T-helper 17 cell (primary cell): ENCODE results near the gene KISS1. TPM values are rescaled to one million over a fixed set of nuclear protein-coding genes. Genes with fewer than 3 reads are reported as not detected.
A peak's percentile ranks its signal among the peaks of the same experiment; 100 is the strongest.
"Not testable (repeated sequence)": the region's sequence is repeated elsewhere in the genome, so short reads cannot be mapped to it uniquely, and the experiment has no call there.

ENCODE experiments used
- ATAC-seq: fragments of 150-1000 bp; cut with Tn5 transposase; 2 replicates; pipeline ENCODE4 v1.10.0; 2021; ENCODE audit warnings: mild to moderate bottlenecking, moderate library complexity
- DNase-seq, 3 donors: peaks; one replicate each; pipeline versions ENCODE4 v3.0.0 to v3.0.0-alpha.2; 2020 to 2021
- H3K9me3 ChIP-seq: one replicate; pipeline ENCODE4 v1.7.0; 2013; ENCODE audit warnings: low read length, mild to moderate bottlenecking; ENCODE audit not compliant: control insufficient read depth, poor library complexity, severe bottlenecking
- H3K27ac Mint-ChIP-seq: one replicate; pipeline ENCODE4 v1.8.0; 2022; ENCODE audit warnings: mild to moderate bottlenecking, moderate library complexity, mixed read lengths
- H3K27me3 Mint-ChIP-seq: one replicate; pipeline ENCODE4 v1.8.0; 2022; ENCODE audit warnings: mixed read lengths
- H3K36me3 Mint-ChIP-seq: one replicate; pipeline ENCODE4 v1.8.0; 2022; ENCODE audit warnings: low read depth, mixed read lengths
- H3K4me1 Mint-ChIP-seq: one replicate; pipeline ENCODE4 v1.8.0; 2022; ENCODE audit warnings: mild to moderate bottlenecking, mixed read lengths
- H3K4me3 Mint-ChIP-seq: one replicate; pipeline ENCODE4 v1.8.0; 2022; ENCODE audit warnings: mild to moderate bottlenecking, moderate library complexity, mixed read lengths
- total RNA-seq, 4 donors: library from RNA in 2 of 4; stranded (reverse) in 2 of 4; gene quantifications; one replicate each; pipeline ENCODE4 v1.2.3 and lab custom pipeline; 2022 to 2026

KISS1 gene, protein sequence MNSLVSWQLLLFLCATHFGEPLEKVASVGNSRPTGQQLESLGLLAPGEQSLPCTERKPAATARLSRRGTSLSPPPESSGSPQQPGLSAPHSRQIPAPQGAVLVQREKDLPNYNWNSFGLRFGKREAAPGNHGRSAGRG
- under 1 TPM in 1 of 2 donors, not detected in 1; 0.50 TPM for total RNA-seq
- total RNA-seq (lab: John Stamatoyannopoulos, UW) = 0 reads per million in 2 donors

DNA sequence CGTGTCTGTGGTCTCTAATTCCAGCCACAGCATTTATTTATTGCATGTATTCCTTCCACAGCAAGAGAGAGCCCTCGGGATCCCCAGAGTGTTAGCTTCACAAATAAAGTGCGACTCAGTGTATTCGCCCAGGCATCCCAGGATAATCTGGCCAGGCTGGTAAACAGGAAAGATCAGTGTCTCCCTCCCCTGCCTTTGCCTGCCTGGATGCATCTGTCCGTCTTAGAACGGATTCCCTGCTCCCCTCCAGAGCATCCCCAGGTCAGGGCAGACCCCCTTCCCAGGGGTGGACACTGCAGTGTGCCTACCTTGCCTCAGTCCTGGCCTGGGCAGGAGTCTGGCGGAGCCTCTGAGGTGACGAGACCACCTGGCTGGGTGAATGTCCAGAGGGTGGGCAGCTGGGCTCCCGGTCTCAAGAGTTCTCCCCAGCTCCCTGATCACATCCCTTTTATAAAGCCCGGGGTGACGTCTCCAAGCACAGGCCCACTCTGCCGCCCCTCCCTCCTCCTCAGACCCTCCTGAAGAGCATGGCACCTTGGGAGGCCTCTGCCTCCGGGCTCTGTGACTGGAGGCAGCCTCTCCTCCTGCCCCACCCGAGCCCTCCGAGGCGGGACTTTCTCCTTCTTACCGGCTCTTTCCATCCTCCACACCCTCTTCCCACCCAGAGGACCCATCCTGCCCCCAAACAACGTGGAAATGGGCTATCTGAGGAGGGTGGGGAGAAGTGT lies at the start of gene KISS1:
TSS of gene KISS1 (minus strand) at position 424 of the 728 bp plus-strand sequence. CDS start 3,615 bp downstream, outside the sequence.
- peaks cover 8% of the 10 kb centered on the region for H3K4me1 Mint-ChIP-seq
- peaks cover 49% of the 10 kb centered on the region for H3K27me3 Mint-ChIP-seq
- DNase-seq (no peak), ATAC-seq (no peak)
- H3K4me3 Mint-ChIP-seq = no peak within 1 kb of the TSS
- H3K9me3 ChIP-seq = no peaks in the 10 kb centered on the region
- H3K36me3 Mint-ChIP-seq = peaks cover 4% of the 10 kb centered on the region
- no peak within 1 kb of the TSS for H3K27ac Mint-ChIP-seq

DNA sequence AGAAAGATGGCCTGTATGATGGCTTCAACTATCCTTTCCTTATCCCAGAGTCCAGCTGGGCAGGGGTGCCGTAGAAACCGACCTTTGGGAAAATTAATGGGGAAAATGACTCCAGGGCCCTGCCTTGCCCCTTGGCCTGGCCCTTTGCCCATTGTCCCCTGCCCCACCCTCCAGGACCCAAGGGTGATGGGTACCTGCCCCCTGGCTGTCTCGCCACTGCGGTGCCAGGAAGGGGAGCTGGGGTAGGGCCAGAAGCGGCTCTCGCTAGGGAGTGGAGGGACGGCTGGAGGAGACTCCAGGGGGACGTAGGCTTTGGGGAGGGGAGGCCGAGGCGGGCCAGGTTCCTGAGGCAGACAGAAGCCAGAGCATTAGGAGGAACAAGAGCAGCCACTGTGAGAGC lies 46.6 kb upstream of the KISS1 start:
- H3K4me1 Mint-ChIP-seq = no peaks in the 10 kb centered on the region
- no peak for ATAC-seq
- H3K27ac Mint-ChIP-seq = no peak overlapping the region

DNA sequence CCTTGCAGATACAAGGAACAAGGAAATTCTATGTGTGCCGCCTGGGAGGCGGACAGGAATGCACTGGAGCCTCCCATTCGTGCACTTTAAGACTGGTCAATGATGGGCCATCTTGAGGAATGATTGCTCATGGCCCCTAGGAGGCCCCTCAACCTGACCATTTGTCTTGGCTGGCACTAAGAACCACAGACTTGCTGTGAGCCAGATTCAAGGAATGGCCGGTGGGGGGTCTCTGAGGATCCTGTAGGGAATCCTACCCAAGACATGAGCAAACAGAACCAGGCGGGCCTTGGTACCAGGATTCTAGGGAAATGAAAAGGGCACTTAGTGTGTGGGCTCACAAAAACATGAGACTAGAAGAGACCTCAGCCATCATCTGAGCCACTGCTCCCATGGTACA lies 45.6 kb upstream of the KISS1 start:
- Mint-ChIP-seq H3K27ac (no peak overlapping the region), H3K27me3 (peaks cover 18% of the 10 kb centered on the region), H3K4me1 (no peaks in the 10 kb centered on the region), H3K4me3 (no peak overlapping the region), H3K36me3 (no peaks in the 10 kb centered on the region)
- H3K9me3 ChIP-seq = no peaks in the 10 kb centered on the region
- no peak for ATAC-seq
- no peak for DNase-seq

More for the DNA sequence above, 46.6 kb upstream of the KISS1 start:
- Mint-ChIP-seq H3K36me3 (no peaks in the 10 kb centered on the region), H3K4me3 (no peak overlapping the region), H3K27me3 (peaks cover 27% of the 10 kb centered on the region)
- DNase-seq = no peak
- no peaks in the 10 kb centered on the region for H3K9me3 ChIP-seq

DNA sequence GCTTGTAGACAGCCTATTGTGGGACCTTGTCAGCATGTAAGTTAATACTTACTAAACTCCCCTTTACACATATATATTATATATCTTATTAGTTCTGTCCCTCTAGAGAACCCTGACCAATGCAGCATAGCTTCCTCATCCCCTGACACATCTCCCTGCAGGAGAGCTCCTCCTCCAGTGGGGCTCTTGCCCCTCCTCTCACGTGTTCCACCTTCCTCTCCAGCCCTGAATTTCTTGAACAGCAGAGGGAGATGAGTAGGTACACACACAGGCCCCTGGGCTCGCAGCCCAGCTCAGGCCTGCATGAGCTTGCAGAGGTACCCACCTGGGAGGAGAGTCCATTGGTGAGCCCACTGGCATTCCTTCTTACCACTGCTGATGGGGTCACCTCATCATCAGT lies 44.8 kb upstream of the KISS1 start:
- H3K9me3 ChIP-seq = no peaks in the 10 kb centered on the region
- H3K4me1 Mint-ChIP-seq = no peaks in the 10 kb centered on the region
- DNase-seq (no peak), ATAC-seq (no peak)
- H3K27me3 Mint-ChIP-seq = peaks cover 10% of the 10 kb centered on the region
- H3K4me3 Mint-ChIP-seq = no peak overlapping the region
- H3K27ac Mint-ChIP-seq = no peak overlapping the region
- H3K36me3 Mint-ChIP-seq = no peaks in the 10 kb centered on the region

DNA sequence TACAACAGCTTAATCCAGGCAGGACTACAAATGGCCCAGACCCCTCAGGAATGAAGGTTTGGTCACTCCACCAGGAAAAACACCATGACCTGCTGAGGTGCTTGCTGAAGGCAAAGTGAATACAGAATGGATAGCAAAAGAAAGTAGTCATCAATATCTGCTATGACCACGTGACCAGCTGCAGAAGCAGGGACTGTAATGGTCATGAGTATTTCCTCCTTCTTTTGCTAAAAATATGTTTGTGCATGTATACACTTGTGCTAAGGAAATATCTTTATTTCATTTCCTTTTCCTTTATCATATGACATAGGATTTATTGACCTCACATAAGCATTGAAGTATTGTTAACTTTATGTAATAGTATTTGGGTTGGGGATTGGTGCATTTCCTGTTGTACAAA lies 43.9 kb upstream of the KISS1 start:
- H3K4me1 Mint-ChIP-seq = no peaks in the 10 kb centered on the region
- H3K27ac Mint-ChIP-seq = no peak overlapping the region
- H3K27me3 Mint-ChIP-seq = peaks cover 6% of the 10 kb centered on the region
- no peaks in the 10 kb centered on the region for H3K36me3 Mint-ChIP-seq
- no peaks in the 10 kb centered on the region for H3K9me3 ChIP-seq
- H3K4me3 Mint-ChIP-seq = no peak overlapping the region
- no peak for DNase-seq
- ATAC-seq = no peak

DNA sequence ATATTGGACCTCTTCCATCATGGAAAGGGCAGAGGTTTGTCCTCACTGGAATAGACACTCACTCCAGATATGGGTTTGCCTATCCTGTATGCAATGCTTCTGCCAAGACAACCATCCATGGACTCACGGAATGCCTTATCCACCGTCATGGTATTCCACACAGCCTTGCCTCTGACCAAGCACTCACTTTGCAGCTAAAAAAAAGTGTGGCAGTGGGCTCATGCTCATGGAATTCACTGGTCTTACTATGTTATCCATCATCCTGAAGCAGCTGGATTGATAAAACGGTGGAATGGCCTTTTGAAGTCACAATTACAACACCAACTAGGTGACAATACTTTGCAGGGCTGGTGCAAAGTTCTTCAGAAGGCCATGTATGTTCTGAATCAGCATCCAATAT lies 43.1 kb upstream of the KISS1 start:
- H3K4me1 Mint-ChIP-seq, H3K36me3 Mint-ChIP-seq, ATAC-seq, H3K4me3 Mint-ChIP-seq, H3K27me3 Mint-ChIP-seq, DNase-seq, H3K27ac Mint-ChIP-seq, H3K9me3 ChIP-seq: not testable (repeated sequence)

DNA sequence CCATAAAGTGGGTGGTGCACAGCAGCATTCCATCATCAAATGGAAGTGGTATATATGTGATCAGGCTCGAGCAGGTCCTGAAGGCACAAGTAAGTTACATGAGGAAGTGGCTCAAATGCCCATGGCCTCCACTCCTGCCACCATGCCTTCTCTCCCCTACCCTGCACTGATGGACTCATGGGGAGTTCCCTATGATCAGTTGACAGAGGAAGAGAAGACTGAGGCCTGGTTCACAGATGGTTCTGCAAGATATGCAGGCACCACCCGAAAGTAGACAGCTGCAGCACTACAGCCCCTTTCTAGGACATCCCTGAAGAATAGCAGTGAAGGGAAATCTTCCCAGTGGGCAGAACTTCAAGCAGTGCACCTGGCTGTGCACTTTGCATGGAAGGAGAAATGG lies 42.2 kb upstream of the KISS1 start:
- not testable (repeated sequence) for H3K4me3 Mint-ChIP-seq

DNA sequence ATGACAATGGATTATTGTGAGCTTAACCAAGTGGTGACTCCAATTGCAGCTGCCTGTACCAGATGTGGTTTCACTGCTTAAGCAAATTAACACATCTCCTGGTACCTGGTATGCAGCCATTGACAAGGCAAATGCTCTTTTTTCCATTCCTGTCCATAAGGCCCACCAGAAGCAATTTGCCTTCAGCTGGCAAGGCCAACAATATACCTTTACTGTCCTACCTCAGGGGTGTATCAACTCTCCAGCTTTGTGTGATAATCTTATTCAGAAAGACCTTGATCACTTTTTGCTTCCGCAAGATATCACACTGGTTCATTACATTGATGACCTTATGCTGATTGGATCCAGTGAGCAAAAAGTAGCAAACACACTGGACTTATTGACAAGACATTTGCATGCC lies 41.2 kb upstream of the KISS1 start:
- not testable (repeated sequence) for H3K36me3 Mint-ChIP-seq, H3K9me3 ChIP-seq, H3K27ac Mint-ChIP-seq, DNase-seq, H3K27me3 Mint-ChIP-seq, ATAC-seq, H3K4me1 Mint-ChIP-seq, H3K4me3 Mint-ChIP-seq

More for the DNA sequence above, 42.2 kb upstream of the KISS1 start:
- not testable (repeated sequence) for ATAC-seq, DNase-seq, H3K27me3 Mint-ChIP-seq, H3K36me3 Mint-ChIP-seq, H3K4me1 Mint-ChIP-seq, H3K9me3 ChIP-seq, H3K27ac Mint-ChIP-seq

DNA sequence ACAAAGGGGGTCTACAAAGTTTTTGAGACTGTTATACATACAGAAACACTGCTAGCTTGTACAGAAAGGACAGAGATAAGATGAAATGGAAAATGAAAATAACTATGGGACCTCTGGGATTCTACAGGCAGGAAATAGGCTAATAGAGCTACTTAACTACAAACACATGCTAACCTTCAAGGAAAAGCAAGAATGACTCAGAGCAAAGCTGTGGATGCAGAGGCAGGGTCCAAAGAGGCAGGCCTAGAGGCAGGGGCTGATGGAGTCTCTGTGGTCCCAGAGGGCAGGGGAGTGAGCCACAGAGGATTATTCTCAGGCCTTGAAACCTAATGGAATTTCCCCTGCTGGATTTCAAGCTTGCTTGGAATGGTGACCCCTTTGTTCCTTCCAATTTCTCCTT lies 36.2 kb upstream of the KISS1 start:
- Mint-ChIP-seq H3K36me3 (no peaks in the 10 kb centered on the region), H3K27ac (no peak overlapping the region), H3K4me1 (no peaks in the 10 kb centered on the region), H3K27me3 (peaks cover 14% of the 10 kb centered on the region), H3K4me3 (no peak overlapping the region)
- DNase-seq = no peak
- no peak for ATAC-seq
- H3K9me3 ChIP-seq = no peaks in the 10 kb centered on the region

DNA sequence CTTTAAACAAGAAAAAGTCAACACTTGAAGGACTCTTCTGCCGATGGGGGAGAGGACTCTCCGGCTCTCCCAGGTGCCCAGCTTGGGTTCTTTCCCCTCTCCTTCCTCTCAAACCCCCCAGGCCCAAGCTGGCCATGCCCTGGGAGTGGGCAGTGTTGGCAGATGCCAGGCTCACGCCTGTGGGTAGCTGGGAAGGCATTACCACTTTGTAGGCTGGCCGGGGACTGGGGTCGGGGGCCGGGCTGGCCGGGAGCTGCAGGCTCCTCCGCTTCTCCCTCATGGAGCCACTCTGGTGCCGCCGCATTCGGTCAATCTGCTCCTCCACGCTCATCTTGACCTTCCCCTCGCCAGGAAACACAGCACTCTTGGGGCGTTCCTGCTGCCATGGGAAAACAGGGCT lies 33.9 kb upstream of the KISS1 start:
- H3K4me1 Mint-ChIP-seq = peaks cover 3% of the 10 kb centered on the region
- no peaks in the 10 kb centered on the region for H3K9me3 ChIP-seq
- H3K27me3 Mint-ChIP-seq = peaks cover 14% of the 10 kb centered on the region
- H3K27ac Mint-ChIP-seq = no peak overlapping the region
- DNase-seq (no peak), ATAC-seq (no peak)
- no peaks in the 10 kb centered on the region for H3K36me3 Mint-ChIP-seq
- H3K4me3 Mint-ChIP-seq = no peak overlapping the region

DNA sequence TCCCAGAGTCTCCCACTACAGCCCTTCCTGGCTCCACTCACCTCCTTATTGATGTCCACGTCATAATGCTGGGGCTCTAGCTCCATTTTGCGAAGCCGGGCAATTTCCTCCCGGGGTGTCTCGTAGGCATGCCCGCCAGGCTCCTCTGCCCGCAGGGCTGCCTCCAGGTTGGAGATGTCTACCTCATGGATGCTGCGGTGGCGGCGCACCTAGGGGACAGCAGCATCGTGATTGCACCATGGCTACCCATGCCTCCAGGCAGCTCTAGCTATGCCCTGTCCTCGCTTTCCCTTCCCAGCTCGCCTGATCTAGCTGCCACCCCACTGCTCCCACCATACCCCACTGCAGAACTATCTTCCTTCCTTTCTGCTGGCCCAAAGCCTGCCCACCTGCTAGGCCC lies 32.6 kb upstream of the KISS1 start:
- ATAC-seq = no peak
- Mint-ChIP-seq H3K27ac (no peak overlapping the region), H3K4me1 (peaks cover 3% of the 10 kb centered on the region), H3K36me3 (no peaks in the 10 kb centered on the region), H3K27me3 (peaks cover 13% of the 10 kb centered on the region), H3K4me3 (no peak overlapping the region)
- no peak for DNase-seq
- no peaks in the 10 kb centered on the region for H3K9me3 ChIP-seq

DNA sequence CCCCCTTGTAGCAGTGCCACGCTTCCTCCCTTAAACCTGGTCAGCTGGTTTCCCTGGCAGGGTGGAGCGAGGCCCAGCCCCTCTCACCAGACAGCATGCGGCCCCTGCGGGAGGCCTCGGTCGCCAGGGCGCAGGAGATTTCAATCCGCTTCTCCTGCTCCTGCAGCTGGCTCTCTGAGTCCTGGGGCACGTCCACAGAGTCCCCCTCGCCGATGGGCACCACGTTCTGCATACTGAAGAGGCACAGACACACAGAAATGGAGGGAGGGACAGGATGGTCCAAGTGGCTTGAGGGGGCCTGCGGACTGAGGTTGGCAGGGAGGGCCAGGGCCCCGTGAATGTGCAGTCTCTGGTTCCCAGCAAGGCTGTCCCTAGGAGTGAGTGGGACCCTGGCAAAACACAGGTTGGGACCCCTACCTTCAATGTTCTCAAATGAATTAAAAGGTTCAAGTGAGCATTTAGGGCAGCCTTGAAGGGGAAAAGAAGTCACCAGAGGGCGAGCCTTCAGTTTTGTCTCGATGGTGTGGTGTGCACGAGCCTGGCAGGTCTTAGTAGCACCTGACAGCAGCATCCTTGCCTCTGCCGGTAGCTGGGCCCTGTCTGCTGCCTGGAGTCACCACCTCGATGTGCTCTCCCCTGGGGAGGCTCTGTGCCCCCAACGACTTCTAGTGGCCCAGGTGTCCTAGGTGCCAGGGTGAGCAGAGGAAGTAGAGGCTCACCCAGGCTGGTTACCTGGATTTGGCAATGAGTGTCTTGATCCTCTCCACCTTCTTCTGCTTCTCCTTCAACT lies 31.9 kb upstream of the KISS1 start:
- Mint-ChIP-seq H3K27me3 (peaks cover 9% of the 10 kb centered on the region), H3K4me1 (peaks cover 3% of the 10 kb centered on the region), H3K4me3 (no peak overlapping the region), H3K27ac (peak overlapping the region; percentile 32), H3K36me3 (no peaks in the 10 kb centered on the region)
- ATAC-seq (no peak), DNase-seq (no peak)
- no peaks in the 10 kb centered on the region for H3K9me3 ChIP-seq

DNA sequence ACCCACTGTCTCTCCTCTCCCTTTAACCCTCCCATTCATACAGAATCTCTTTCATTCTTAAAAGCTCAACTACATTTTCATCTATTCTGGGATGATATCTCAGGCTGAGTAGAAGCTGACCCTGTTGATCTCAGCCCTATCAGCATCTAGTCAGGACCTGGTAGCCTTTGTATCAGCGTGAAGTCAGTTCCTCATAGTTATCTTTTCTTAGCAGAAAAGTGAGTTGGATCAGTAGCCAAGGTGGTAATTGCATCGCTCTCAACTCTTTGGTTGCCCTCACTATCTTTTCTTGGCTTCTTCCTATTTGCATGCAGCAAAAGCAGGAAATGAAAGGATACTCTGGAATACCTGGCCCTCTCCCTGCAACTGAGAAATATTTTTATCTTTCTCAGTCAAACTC lies 31.1 kb upstream of the KISS1 start:
- Mint-ChIP-seq H3K36me3 (no peaks in the 10 kb centered on the region), H3K27me3 (peaks cover 14% of the 10 kb centered on the region), H3K27ac (peak overlapping the region; percentile 32), H3K4me3 (no peak overlapping the region), H3K4me1 (peaks cover 5% of the 10 kb centered on the region)
- no peak for ATAC-seq
- no peak for DNase-seq
- H3K9me3 ChIP-seq = no peaks in the 10 kb centered on the region
